Natural killer cell (primary cell): ENCODE results near the gene CLDN15. TPM values are rescaled to one million over a fixed set of nuclear protein-coding genes. Genes with fewer than 3 reads are reported as not detected.
"Not testable (repeated sequence)": the region's sequence is repeated elsewhere in the genome, so short reads cannot be mapped to it uniquely, and the experiment has no call there.

Experiments
- ATAC-seq, 3 donors: fragments of 150-1000 bp in 2 of 3; fragments of 200-7000 bp in 1 of 3; cut with Tn5 transposase; 1 replicate in 1 of 3; 2 replicates in 2 of 3; pipeline ENCODE4 v1.10.0; 2021; ENCODE audit warnings: mild to moderate bottlenecking in 2 of 3, moderate library complexity in 2 of 3
- DNase-seq, 2 donors: peaks; one replicate each; pipeline versions ENCODE4 v3.0.0 to v3.0.0-alpha.2; 2013 to 2021; ENCODE audit warnings: mixed read lengths in 1 of 2
- H3K27ac ChIP-seq: one replicate; pipeline ENCODE4 v1.5.1; 2013; ENCODE audit warnings: mild to moderate bottlenecking, low read length
- H3K27me3 ChIP-seq: one replicate; pipeline ENCODE4 v1.6.1; 2013; ENCODE audit warnings: low read length; ENCODE audit not compliant: control insufficient read depth, insufficient read depth
- H3K36me3 ChIP-seq: one replicate; pipeline ENCODE4 v1.6.1; 2013; ENCODE audit warnings: low read length; ENCODE audit not compliant: control insufficient read depth, insufficient read depth
- H3K4me1 ChIP-seq: one replicate; pipeline ENCODE4 v1.6.1; 2013; ENCODE audit warnings: low read length; ENCODE audit not compliant: control insufficient read depth, insufficient read depth
- H3K4me3 ChIP-seq: one replicate; pipeline ENCODE4 v1.5.1; 2013; ENCODE audit warnings: low read length
- H3K9me3 ChIP-seq: one replicate; pipeline ENCODE4 v1.6.1; 2013; ENCODE audit warnings: low read length; ENCODE audit not compliant: control insufficient read depth, insufficient read depth
- H3K27ac Mint-ChIP-seq, 2 donors: one replicate each; pipeline ENCODE4 v1.8.0; 2022; ENCODE audit warnings: mild to moderate bottlenecking in 2 of 2, mixed read lengths in 2 of 2, moderate library complexity in 1 of 2
- H3K27me3 Mint-ChIP-seq, 2 donors: one replicate each; pipeline ENCODE4 v1.8.0; 2022; ENCODE audit warnings: low read depth in 2 of 2, mixed read lengths in 2 of 2
- H3K36me3 Mint-ChIP-seq: one replicate; pipeline ENCODE4 v1.8.0; 2022; ENCODE audit warnings: mixed read lengths
- H3K4me1 Mint-ChIP-seq, 2 donors: one replicate each; pipeline ENCODE4 v1.8.0; 2022; ENCODE audit warnings: mixed read lengths in 2 of 2
- H3K4me3 Mint-ChIP-seq: one replicate; pipeline ENCODE4 v1.8.0; 2022; ENCODE audit warnings: mild to moderate bottlenecking, moderate library complexity, mixed read lengths
- H3K9me3 Mint-ChIP-seq, 2 donors: one replicate each; pipeline ENCODE4 v1.8.0; 2022; ENCODE audit warnings: mixed read lengths in 2 of 2
- WGBS: methylation state at CpG from one replicate; pipeline ENCODE4 v1.1.7; 2013; ENCODE audit warnings: missing lambda C conversion rate; ENCODE audit not compliant: insufficient coverage; 5-methylcytosine and 5-hydroxymethylcytosine counted together
- intact Hi-C: fragments of 100-400 bp; cut with micrococcal nuclease; formaldehyde crosslinking; loops from one replicate; pipeline ENCODE4 v1.14.2; 2022
- total RNA-seq, 4 donors: library from RNA; stranded (reverse); fragments of 120-200 nt in 1 of 4; gene quantifications; one replicate each; pipeline versions ENCODE4 v1.2.3 to v1.2.4, GENCODE V29; 2013 to 2022
- TF ChIP-seq, protein P1 (sequence below): fragments of 200-600 bp; IDR thresholded peaks from one replicate; pipeline ENCODE4 v1.8.0; 2022; ENCODE audit warnings: antibody characterized with exemption

CLDN15 gene
- total RNA-seq, 3 donors from 2014 or later (not counting 1 experiment from before 2014, with no cell fraction given) = 13.7 to 22.0 (median 19.3) TPM

DNA sequence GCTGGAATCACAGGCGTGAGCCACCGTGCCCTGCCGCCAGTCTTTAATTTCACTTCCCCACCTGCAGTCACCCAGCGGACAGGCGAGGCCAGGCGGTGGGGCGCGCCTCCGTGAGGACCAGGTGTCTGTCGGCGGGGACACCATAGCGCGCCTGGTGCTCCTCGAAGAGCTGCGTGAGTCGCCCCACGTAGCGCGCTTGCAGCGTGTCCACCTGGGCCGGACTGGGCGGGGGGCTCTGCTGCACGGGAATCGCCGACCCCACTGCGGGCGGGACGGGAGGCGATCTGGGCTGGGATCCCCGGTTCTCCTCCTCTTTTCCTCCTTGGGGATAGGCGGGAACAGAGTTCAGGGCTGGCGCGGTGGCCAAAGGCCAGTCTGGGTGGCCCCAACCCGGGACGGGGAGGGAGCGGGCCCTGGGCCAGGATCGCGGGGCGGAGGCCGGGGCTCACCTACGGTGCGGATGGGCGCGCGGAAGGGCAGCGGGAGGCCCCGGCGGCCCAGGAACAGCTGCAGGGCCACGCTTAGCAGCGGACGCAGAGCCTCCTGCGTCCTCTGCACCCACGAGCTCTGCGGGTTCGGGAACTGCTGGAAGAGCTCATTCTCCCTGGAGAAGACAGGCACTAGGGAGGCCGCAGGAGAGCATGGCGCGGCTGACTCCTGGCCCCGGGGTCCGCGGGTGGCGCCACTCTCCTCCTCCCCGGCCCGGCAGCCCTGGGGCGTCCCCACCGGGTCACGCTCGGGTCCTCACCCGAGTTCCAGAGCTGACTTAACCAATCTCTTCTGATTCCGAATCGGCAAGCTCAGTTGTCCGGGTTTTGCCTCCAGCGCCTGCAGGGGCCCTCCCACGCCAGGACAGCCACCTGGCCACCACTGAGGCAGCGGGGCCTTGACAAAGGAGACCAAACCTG is 35.7 kb downstream of the CLDN15 start:
- H3K27me3 Mint-ChIP-seq = peaks cover 16 to 31% of the 10 kb centered on the region in 2 donors
- peaks cover 0 to 13% of the 10 kb centered on the region in 2 donors for H3K4me1 Mint-ChIP-seq
- peak in 1 of 3 donors; percentile 34 for ATAC-seq
- H3K4me3 ChIP-seq = no peak overlapping the region
- no peak overlapping the region for H3K27ac Mint-ChIP-seq
- TF ChIP-seq, protein P1, sequence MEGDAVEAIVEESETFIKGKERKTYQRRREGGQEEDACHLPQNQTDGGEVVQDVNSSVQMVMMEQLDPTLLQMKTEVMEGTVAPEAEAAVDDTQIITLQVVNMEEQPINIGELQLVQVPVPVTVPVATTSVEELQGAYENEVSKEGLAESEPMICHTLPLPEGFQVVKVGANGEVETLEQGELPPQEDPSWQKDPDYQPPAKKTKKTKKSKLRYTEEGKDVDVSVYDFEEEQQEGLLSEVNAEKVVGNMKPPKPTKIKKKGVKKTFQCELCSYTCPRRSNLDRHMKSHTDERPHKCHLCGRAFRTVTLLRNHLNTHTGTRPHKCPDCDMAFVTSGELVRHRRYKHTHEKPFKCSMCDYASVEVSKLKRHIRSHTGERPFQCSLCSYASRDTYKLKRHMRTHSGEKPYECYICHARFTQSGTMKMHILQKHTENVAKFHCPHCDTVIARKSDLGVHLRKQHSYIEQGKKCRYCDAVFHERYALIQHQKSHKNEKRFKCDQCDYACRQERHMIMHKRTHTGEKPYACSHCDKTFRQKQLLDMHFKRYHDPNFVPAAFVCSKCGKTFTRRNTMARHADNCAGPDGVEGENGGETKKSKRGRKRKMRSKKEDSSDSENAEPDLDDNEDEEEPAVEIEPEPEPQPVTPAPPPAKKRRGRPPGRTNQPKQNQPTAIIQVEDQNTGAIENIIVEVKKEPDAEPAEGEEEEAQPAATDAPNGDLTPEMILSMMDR = no peak
- no peaks in the 10 kb centered on the region for H3K36me3 Mint-ChIP-seq
- H3K27ac ChIP-seq = no peak overlapping the region
- 10% methylated on average over 75 of the region's 75 CpGs for WGBS
- H3K4me3 Mint-ChIP-seq = no peak overlapping the region
- no peak for DNase-seq
- intact Hi-C loops = no loop called here
- peaks cover 16% of the 10 kb centered on the region for H3K4me1 ChIP-seq
- no peaks in the 10 kb centered on the region for H3K9me3 ChIP-seq
- no peaks in the 10 kb centered on the region for H3K9me3 Mint-ChIP-seq
- H3K36me3 ChIP-seq = no peaks in the 10 kb centered on the region
- peaks cover 17% of the 10 kb centered on the region for H3K27me3 ChIP-seq

DNA sequence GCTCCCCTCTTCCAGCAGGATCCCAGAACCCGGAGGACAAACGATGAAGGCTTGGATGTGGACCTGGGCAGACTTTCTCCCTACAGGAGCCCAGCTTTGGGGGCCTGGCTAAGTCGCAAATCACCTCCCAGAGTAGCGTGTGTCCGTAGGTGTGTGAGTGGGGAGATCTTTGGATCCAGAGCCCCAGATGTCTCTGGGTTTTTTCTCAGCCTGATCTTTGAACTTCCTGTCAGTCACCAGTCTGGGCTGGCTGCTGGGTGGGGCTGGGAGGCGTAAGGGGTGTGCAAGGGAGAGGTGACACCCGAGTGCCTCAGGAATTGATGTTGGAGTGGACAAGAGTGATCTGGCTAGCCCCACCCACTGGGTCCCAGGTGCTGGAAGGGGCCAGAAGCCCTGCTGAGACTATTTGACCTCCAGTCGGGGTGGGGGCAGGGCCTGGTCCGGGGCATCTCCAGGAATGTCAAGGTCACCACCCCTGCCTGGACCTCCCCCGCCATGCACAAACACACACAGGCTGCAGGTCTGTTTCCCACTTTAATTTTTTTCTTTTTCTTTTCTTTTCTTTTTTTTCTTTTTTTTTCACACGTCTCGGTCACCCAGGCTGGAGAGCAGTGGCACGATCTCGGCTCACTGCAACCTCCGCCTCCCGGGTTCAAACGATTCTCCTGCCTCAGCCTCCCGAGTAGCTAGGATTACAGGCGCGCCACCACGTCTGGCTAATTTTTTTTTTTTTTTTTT is 36.6 kb downstream of the CLDN15 start, which contains the start of gene MOGAT3:
MOGAT3 (minus strand) TSS at position 175 of the 738 bp plus-strand sequence. CDS start 182 bp downstream, outside the sequence.
- Histone ChIP-seq H3K27me3 (peaks cover 17% of the 10 kb centered on the region), H3K27ac (no peak within 1 kb of the TSS), H3K4me1 (peaks cover 16% of the 10 kb centered on the region), H3K9me3 (no peaks in the 10 kb centered on the region), H3K36me3 (no peaks in the 10 kb centered on the region), H3K4me3 (no peak within 1 kb of the TSS)
- Mint-ChIP-seq H3K27ac (no peak within 1 kb of the TSS), H3K27me3 (peaks cover 16 to 31% of the 10 kb centered on the region in 2 donors), H3K36me3 (no peaks in the 10 kb centered on the region), H3K9me3 (no peaks in the 10 kb centered on the region), H3K4me3 (no peak within 1 kb of the TSS), H3K4me1 (peaks cover 0 to 9% of the 10 kb centered on the region in 2 donors)
- no peak for ATAC-seq
- intact Hi-C loops = no loop called here
- 32% methylated on average over 18 of the region's 21 CpGs for WGBS
- TF ChIP-seq, protein P1 = no peak
- DNase-seq = no peak

DNA sequence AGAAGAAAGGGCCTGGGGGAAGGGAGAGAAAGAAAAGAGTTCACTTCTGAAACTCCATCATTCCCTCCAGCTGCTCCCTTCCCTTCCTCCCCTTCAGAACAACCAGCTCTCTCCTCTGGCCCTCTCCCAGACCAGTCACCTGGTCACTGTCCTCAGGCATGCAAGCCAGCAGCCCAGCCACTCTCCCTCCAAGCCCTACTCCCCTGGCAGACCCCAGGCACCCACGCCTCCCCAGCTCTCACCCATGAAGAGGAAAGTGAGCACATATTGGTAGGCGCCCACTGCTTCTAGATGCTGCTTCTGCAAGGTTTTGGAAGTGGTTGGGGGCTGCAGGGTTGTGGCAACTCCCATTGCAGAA is 37.1 kb downstream of the CLDN15 start:
- ATAC-seq (no peak), DNase-seq (no peak)
- no peak overlapping the region for H3K27ac Mint-ChIP-seq
- H3K4me1 ChIP-seq = peaks cover 16% of the 10 kb centered on the region
- no peaks in the 10 kb centered on the region for H3K9me3 Mint-ChIP-seq
- H3K27ac ChIP-seq = no peak overlapping the region
- H3K36me3 Mint-ChIP-seq = no peaks in the 10 kb centered on the region
- TF ChIP-seq, protein P1 = no peak
- H3K9me3 ChIP-seq = no peaks in the 10 kb centered on the region
- H3K4me3 ChIP-seq = no peak overlapping the region
- no peaks in the 10 kb centered on the region for H3K36me3 ChIP-seq
- H3K4me1 Mint-ChIP-seq = peaks cover 0 to 9% of the 10 kb centered on the region in 2 donors
- peaks cover 17% of the 10 kb centered on the region for H3K27me3 ChIP-seq
- H3K4me3 Mint-ChIP-seq = no peak overlapping the region
- peaks cover 16 to 33% of the 10 kb centered on the region in 2 donors for H3K27me3 Mint-ChIP-seq
- intact Hi-C loops = no loop called here
- WGBS = 76% methylated on average over 2 of the region's 2 CpGs

DNA sequence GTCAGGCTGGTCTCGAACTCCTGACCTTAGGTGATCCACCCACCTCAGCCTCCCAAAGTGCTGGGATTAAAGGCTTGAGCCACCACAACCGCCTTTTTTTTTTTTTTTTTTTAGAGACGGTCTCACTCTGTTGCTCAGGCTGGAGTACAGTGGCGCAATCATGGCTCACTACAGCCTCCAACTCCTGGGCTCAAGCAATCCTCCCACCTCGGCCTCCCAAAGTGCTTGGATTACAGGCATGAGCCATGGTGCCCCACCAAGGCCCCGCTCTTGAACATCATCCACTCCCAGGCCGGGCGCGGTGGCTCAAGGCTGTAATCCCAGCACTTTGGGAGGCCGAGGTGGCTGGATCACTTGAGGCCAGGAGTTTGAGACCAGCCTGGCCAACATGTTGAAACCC is 38.1 kb downstream of the CLDN15 start:
- ATAC-seq, H3K36me3 ChIP-seq, H3K4me1 Mint-ChIP-seq, H3K4me3 Mint-ChIP-seq, DNase-seq, H3K36me3 Mint-ChIP-seq, H3K4me3 ChIP-seq, H3K9me3 Mint-ChIP-seq, intact Hi-C loops, H3K27ac ChIP-seq, H3K27ac Mint-ChIP-seq, H3K9me3 ChIP-seq: not testable (repeated sequence)
- Histone ChIP-seq H3K4me1 (peaks cover 16% of the 10 kb centered on the region), H3K27me3 (peaks cover 17% of the 10 kb centered on the region)
- peaks cover 16 to 33% of the 10 kb centered on the region in 2 donors for H3K27me3 Mint-ChIP-seq
- 90% methylated on average over 10 of the region's 10 CpGs for WGBS
